Fibroblast of the aortic adventitia (primary cell): ENCODE measurements around the gene DDT. TPM values are rescaled to one million over a fixed set of nuclear protein-coding genes. Genes with fewer than 3 reads are reported as not detected.
A peak's percentile ranks its signal among the peaks of the same experiment; 100 is the strongest.
"Not testable (repeated sequence)": the region's sequence is repeated elsewhere in the genome, so short reads cannot be mapped to it uniquely, and the experiment has no call there.

Experiments
- DNase-seq: peaks from one replicate; pipeline ENCODE4 v3.0.0-alpha.2; 2010; ENCODE audit warnings: low read depth
- H3K4me3 ChIP-seq: 2 replicates; pipeline ENCODE4 v1.5.1; 2011; ENCODE audit warnings: low read depth, mild to moderate bottlenecking, control low read depth, low read length, moderate library complexity
- total RNA-seq: library from RNA; depleted of rRNA; stranded (reverse); fragments of >200 nt; gene quantifications from 2 replicates; pipeline ENCODE4 v1.2.3, GENCODE V29; 2012; ENCODE audit warnings: low replicate concordance
- TF ChIP-seq, protein P1 (sequence below): IDR thresholded peaks from 2 replicates; pipeline ENCODE4 v1.5.1; 2011; ENCODE audit warnings: mild to moderate bottlenecking, low read length, control low read depth, inconsistent platforms; ENCODE audit not compliant: insufficient read depth

Gene DDT
- total RNA-seq, 1 donor, result 82.9 TPM

DNA sequence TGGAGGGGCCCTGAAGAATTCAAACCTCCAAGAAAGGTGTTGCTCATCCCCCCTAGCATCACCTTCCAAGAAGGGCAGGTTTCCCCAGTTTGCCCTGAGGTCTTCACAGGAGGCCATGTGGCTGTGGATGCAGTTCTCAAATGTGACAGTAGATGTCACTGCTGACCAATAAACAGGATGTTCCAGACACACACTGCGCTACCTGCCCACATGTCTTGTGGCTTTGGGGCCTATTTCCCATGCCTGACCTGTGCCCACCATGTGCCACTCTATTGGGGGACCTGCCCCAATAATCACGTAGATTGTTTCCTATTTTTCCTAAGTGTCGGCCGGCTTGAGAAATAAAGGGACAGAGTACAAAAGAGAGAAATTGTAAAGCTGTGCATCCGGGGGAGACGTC lies 10.2 kb upstream of the DDT start:
- H3K4me3 ChIP-seq, result no peak overlapping the region
- DNase-seq, result peak; percentile 53

DNA sequence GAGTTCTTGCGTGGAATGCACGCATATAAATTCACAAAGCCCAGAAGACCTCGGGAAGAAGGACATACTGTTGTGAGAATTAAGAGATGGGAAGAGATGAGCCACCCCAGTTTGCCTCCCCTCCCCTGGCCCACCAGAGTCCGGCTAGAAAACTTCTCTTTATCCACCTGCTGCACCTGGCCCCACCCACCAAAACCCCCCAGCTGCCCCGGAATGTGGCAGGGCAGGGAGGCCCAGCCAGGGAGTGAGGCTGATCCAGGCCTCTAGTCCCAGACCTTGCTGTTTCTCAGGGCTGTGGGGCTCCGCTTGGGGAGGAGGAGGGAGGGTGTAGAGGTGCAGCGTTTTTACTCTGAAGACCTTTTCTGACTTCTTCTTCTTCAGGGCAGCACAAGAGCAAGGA lies 6.3 kb upstream of the DDT start:
- not testable (repeated sequence) for DNase-seq, H3K4me3 ChIP-seq

More for the DNA sequence above, 10.2 kb upstream of the DDT start:
- TF ChIP-seq, protein P1, sequence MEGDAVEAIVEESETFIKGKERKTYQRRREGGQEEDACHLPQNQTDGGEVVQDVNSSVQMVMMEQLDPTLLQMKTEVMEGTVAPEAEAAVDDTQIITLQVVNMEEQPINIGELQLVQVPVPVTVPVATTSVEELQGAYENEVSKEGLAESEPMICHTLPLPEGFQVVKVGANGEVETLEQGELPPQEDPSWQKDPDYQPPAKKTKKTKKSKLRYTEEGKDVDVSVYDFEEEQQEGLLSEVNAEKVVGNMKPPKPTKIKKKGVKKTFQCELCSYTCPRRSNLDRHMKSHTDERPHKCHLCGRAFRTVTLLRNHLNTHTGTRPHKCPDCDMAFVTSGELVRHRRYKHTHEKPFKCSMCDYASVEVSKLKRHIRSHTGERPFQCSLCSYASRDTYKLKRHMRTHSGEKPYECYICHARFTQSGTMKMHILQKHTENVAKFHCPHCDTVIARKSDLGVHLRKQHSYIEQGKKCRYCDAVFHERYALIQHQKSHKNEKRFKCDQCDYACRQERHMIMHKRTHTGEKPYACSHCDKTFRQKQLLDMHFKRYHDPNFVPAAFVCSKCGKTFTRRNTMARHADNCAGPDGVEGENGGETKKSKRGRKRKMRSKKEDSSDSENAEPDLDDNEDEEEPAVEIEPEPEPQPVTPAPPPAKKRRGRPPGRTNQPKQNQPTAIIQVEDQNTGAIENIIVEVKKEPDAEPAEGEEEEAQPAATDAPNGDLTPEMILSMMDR, result peak; percentile 76

DNA sequence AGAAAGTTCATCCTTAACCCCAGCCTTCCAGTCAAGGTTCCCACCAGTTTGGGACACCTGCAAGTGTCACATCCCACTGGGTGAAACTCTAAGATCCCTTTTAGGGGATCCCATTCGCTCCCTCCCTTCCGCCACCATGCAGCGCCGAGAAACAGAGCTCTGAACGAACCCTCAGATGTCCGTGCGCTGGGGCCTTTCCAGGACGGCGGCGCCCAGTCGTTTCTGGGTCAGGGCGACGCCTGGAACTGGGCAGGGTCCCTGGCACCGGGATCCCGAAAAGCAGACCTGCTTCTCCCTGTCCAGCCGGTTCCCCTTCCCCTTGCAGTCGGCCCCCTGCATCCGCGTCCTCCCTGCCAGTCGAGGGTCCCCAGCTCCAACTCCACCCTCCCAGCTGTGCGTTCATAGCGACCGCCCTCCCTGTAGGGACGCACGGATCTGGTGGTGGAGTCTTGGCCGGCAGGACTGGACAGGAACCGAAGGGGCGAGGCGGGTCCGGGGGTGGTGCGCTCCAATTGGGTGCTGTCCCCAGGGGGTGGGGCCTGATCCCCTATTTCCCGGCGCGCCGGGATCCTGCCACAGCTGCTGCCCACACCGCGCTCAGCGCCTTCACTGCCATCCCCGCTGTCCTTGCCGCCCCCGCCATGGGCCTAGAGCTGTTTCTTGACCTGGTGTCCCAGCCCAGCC lies 5.5 kb upstream of the DDT start, which contains the start of gene GSTT2:
Gene GSTT2, plus strand, starts transcription at position 578 of the 684 bp plus-strand sequence.
- not testable (repeated sequence) for DNase-seq
- H3K4me3 ChIP-seq, result peak within 1 kb of the TSS; percentile 25

DNA sequence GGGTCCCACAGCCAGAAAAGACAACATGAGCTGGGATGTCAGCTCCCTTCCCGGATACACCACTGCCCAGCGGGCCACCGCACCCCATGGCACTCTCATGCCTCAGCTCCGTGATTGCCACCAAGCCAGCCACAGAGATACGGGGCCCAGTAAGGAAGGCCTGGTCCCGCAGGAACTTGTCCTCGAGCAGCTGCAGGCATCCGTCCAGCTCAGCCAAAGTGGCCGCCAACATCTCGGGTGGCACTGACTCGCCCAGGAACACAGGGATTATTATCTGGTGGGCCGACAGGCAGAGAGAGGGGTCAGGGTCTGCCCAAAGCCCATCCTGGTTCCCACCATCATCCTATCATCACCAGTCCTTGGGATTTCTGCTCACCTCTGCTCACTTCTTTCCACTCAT lies 3.1 kb upstream of the DDT start:
- not testable (repeated sequence) for H3K4me3 ChIP-seq, DNase-seq

DNA sequence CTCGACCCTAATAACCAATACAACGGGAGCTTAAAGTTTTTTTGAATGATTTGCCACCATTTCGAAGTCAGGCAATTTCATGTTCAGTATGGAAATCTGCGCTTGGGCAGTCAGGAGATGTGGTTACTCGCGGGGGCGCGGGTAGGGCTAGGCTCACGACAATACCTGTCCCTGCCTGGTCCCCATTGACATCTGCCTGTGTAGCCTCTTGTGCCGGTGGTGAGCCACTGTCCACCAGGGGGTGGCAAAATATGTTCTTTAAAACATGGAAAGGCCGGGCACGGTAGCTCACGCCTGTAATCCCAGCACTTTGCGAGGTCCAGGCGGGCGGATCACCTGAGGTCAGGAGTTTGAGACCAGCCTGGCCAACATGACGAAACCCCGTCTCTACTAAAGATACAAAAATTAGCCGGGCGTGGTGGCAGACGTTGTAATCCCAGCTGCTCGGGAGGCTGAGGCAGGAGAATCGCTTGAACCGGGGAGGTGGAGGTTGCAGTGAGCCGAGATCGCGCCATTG lies 653 bp upstream of the DDT start:
- not testable (repeated sequence) for DNase-seq, H3K4me3 ChIP-seq

DNA sequence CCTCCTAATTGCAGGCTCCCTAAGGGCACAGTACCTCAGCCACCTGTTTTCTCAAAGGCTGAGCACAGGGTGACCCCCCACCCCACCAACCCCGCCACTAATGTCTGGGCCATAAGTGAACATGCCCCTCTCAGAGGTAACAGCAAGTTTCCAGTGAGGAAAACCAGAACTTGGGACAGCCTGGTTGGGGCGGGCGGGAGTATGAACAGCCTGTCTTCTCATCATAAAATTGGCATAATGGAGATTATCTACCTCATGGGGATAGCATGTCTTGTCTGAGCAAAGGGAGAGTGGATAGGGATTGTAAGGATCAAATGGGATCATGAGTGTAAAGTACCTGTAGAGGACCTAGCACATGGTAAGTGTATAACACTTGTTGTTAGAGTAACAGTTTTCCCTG lies 2.3 kb downstream of the DDT start:
- H3K4me3 ChIP-seq, DNase-seq: not testable (repeated sequence)

DNA sequence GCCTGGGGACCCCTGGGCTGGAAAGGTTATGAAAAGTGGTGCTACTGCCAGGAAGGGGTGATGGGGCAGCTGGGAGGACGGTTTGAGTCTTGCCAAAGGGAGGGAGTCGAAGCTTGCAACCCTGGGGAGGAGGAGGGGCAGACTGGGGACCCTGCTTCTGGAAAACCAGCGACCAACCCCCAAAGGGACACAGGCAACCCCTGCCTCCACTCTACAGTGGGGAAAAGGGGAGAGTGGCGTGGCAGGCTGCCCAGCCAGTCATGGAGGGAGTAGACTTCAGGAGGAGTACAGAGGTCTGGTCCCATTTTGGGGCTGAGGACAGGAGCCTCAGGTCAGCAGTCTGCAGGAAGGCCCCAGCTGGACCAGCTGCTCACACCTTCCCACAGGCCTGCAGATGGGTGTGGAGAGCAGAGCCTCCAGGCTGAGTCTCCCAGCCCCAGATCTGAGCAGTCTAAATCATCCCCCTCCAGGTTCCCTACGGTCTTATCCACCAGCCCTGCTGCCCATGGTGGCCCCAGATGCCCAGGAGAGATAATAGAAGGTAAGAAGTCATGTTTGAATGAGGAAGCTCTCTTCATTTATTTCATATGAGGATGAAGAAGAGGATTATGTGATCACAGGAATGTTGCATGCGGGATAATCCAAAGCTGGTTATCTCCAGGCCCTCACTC lies 3.3 kb downstream of the DDT start:
- DNase-seq, result no peak
- no peak overlapping the region for H3K4me3 ChIP-seq
- TF ChIP-seq, protein P1, result no peak

DNA sequence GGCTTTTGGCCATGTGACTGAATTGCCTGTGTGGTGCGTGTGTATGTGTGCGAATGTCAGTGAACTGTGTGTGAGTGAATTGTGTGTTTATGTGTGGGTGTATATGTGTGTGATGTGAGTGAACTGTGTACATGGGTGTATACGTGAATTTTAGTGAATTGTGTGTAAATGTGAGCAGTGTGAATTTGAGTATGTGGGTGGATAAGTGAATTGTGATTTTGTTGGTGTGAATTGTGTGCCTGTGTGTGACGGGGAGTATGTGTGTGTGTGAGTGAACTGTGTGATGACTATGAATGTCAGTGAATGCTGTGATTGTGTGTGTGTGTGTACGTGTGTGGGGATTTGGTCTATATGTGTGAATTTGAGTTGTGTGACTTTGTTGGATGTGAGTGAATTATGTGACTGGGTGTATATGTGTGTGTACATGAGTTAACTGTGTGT lies 4.0 kb downstream of the DDT start:
- TF ChIP-seq, protein P1, result no peak
- no peak for DNase-seq
- H3K4me3 ChIP-seq, result no peak overlapping the region

DNA sequence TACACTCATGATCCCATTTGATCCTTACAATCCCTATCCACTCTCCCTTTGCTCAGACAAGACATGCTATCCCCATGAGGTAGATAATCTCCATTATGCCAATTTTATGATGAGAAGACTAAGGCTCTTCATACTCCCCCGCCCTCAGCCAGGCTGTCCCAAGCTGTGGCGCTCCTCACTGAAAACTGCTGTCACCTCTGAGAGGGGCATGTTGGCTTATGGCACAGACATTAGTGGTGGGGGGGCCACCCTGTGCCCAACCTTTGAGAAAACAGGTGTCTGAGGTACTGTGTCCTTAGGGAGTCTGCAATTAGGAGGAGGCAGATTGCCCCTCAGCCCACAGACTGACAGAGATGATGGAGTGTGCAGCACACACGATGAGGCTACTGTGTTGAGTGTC lies 5.2 kb downstream of the DDT start:
- DNase-seq, result no peak
- no peak overlapping the region for H3K4me3 ChIP-seq
- TF ChIP-seq, protein P1, result no peak

DNA sequence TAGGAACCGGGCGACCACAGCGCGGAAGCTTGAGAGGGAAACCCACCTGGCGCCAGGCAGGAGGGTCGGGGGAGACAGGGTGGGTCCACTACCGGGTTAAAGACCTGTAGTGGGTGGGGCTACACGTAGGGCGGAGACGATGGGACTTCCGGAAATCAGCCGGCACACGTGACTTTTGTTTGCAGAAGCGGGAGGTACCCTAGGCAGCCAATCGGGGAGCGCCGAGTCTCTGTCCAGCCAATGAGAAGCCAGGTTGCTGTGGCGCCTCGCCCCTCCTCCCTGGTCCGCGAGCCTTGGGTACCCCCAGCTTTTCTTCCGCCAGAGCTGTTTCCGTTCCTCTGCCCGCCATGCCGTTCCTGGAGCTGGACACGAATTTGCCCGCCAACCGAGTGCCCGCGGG lies 7.7 kb downstream of the DDT start, which contains the start of gene DDTL:
Gene DDTL, plus strand, starts transcription at position 321 of the 400 bp plus-strand sequence. Its CDS starts 27 bp downstream, at position 348.
- H3K4me3 ChIP-seq, DNase-seq: not testable (repeated sequence)

DNA sequence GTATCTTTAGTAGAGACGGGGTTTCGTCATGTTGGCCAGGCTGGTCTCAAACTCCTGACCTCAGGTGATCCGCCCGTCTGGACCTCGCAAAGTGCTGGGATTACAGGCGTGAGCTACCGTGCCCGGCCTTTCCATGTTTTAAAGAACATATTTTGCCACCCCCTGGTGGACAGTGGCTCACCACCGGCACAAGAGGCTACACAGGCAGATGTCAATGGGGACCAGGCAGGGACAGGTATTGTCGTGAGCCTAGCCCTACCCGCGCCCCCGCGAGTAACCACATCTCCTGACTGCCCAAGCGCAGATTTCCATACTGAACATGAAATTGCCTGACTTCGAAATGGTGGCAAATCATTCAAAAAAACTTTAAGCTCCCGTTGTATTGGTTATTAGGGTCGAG lies 8.1 kb downstream of the DDT start:
- DNase-seq, result not testable (repeated sequence)

DNA sequence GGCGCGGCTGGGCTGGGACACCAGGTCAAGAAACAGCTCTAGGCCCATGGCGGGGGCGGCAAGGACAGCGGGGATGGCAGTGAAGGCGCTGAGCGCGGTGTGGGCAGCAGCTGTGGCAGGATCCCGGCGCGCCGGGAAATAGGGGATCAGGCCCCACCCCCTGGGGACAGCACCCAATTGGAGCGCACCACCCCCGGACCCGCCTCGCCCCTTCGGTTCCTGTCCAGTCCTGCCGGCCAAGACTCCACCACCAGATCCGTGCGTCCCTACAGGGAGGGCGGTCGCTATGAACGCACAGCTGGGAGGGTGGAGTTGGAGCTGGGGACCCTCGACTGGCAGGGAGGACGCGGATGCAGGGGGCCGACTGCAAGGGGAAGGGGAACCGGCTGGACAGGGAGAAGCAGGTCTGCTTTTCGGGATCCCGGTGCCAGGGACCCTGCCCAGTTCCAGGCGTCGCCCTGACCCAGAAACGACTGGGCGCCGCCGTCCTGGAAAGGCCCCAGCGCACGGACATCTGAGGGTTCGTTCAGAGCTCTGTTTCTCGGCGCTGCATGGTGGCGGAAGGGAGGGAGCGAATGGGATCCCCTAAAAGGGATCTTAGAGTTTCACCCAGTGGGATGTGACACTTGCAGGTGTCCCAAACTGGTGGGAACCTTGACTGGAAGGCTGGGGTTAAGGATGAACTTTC lies 13.0 kb downstream of the DDT start, which contains the start of gene GSTT2B:
Gene GSTT2B, minus strand, starts transcription at position 112 of the 688 bp plus-strand sequence. Its CDS starts 64 bp downstream, at position 48.
- DNase-seq, result not testable (repeated sequence)
- peak within 1 kb of the TSS; percentile 49 for H3K4me3 ChIP-seq

More for the DNA sequence above, 8.1 kb downstream of the DDT start:
- H3K4me3 ChIP-seq, result not testable (repeated sequence)
